Myometrial cell (primary cell): ENCODE data around the gene DNASE1L2. TPM values are rescaled to one million over a fixed set of nuclear protein-coding genes. Genes with fewer than 3 reads are reported as not detected.

Experiments used
- total RNA-seq: library from RNA; depleted of rRNA; stranded (reverse); fragments of >200 nt; gene quantifications from 2 replicates; pipeline ENCODE4 v1.2.3, GENCODE V29; 2015

DNASE1L2 gene
- total RNA-seq: 0.18 and 5.5 TPM in 2 replicates

DNA sequence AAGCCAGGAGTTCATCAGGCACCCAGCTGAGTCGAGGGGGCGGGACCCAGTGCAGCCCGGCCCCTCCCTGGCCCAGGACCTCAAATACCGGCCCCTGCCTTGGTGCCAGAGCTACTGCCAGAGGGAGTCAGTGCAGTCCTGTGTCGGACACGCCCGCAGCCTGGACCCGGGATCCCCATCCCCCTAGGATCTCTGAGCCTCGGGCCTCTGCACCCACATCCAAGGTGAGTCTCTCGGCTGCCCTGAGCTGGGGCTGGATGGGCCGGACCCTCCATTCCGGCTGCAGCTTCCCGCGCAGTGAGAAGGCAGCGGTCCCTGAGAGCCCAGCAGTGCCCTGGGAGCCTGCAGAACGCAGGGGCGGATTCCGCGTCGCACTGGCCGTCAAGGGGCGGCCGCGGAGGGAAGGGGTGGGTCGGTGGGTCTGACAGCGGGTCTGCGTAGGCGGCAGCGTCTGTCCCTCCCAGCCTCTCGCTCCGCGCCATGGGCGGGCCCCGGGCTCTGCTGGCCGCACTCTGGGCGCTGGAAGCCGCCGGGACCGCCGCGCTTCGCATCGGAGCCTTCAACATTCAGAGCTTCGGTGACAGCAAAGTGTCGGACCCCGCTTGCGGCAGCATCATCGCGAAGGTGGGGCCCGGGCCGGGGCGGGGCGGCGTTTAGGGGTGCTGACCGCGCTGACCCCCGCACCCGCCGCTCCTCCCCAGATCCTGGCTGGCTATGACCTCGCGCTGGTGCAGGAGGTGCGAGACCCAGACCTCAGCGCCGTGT lies at the start of gene DNASE1L2:
TSS of gene DNASE1L2 (plus strand) at position 108 of the 765 bp plus-strand sequence. CDS start at position 481, 373 bp downstream.

GRCh38 chr16:2196162-2196980 lies 39.9 kb upstream of the DNASE1L2 start, which contains the start of gene CASKIN1:
CASKIN1 (minus strand) TSS chr16:2196605; CDS start chr16:2196432, 173 bp downstream.

DNA sequence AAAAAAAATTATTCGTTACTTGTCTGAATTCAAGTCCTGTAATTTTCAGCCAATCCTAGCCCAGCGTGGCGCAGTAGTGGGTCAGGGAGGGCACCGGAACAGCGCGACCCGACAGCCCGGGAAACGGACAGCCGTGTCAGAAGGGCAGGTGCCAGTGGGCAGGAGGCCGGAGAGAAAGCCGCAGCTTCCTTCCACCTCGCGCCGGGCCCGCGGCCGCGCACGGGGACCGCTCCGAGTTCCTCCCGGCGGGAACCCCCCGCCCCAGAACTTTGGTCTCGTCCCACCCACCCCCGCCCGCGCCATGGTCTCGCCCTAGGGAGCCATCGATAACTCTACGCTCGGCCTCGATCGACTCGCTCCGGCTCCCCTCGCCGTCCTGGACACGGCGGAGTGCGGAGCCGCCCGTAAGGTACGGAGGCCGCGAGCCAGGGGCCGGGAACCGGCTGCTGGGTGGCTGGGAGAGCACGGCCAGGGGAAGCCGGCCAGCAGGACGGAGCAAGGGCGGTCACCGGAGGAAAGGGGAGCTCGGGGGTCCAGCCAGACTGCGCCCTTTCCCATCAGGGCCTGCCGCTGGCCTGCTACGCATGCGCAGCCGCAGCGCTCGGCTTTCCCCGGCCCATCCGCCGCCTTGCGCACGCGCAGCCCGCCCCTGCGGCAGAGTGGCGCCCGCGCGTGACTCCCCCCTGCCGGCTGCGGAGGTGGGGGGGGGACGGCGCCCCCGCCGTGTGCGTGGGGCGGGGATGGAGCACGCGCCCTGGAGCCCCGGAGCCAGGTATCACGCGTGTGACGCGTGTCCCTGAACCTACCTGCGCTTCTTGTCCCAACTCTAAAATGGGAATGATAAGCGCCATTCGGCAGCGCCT lies 30.9 kb upstream of the DNASE1L2 start, which contains the start of gene MLST8:
TSS of gene MLST8 (plus strand) at position 351 of the 863 bp plus-strand sequence. CDS start 632 bp downstream, outside the sequence.

GRCh38 chr16:2210386-2211365 lies 25.6 kb upstream of the DNASE1L2 start, which contains the start of gene BRICD5:
BRICD5 (minus strand) TSS chr16:2210863; CDS start chr16:2210833, 30 bp downstream.

GRCh38 chr16:2214719-2214968 lies 21.6 kb upstream of the DNASE1L2 start, which contains the start of gene PGP:
PGP (minus strand) TSS chr16:2214840; CDS start chr16:2214777, 63 bp downstream.

DNA sequence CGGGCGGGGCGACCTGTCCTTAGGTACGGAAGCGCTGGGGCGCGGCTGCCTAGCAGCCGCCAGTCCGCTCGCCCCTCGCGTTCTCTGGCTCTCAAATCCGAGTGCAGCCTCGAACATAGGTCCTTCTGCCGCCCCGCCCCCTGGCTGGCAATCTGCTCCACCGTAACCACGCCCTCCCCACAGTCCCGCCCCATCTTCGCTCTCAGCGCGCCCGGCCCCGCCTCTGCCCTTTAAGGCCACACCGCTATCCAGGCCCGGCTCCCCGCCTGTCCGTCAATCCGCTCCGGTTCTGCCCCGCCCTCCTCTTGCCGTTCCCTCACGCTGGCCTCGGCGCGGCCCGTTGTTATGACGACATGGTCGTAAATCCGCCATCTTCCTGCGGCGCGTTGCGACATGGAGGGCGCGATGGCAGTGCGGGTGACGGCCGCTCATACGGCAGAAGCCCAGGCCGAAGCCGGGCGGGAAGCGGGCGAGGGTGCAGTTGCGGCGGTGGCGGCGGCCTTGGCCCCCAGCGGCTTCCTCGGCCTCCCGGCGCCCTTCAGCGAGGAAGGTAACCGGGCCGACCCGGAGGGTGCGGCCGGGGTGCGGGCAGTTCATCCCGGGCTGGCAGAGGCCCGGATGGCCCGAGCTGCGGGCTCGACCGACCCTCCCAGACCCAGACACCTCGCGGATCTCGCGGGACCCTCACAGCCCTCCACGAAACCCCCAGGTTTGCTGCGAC lies 12.9 kb upstream of the DNASE1L2 start, which contains the start of gene E4F1:
TSS of gene E4F1 (plus strand) at position 371 of the 721 bp plus-strand sequence. CDS start at position 394, 23 bp downstream.

DNA sequence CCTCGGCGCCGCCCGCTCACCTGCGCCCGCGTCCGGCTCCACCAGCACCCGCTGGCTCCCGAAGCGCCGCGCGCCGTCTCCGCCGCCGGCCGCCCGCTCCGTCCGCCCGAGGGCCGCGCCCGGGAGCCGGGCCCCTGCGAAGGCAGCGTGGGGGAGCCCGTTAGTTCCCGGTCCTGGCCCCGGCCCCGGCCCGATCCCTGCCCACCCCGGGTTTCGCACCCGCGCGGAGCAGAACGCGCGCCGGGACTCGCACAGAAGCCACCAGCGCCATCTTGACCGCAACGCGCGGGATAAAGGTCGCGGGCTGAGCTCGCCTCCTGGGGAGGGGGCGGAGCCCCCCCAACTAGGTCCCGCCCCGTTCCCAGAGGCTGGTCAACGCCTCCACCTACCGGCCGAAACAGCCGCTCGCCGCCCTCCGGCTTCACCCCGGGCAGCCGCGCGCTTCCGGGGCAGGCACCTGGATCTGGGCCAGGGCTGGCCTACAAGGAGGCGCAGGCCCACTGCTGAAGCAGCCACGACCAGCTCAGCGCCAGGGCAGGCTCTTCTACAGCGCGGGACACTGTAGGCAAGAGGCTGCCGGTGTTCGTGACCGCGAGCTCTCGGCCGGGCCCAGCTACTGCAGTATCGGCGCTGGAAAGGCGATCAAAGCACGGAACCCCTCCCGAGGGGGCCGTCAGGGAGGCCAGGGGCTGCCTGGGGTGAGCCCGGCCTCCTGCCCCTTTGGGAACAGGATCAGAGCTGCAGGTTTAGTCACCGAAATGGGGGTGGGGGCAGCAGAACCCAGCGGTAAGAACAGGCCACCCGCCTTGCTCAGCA lies 15.3 kb downstream of the DNASE1L2 start, which contains the start of gene ECI1:
TSS of gene ECI1 (minus strand) at position 292 of the 816 bp plus-strand sequence. CDS start at position 271, 21 bp downstream.

GRCh38 chr16:2267913-2268666 lies 31.8 kb downstream of the DNASE1L2 start, which contains the start of gene RNPS1:
RNPS1 (minus strand) TSS chr16:2268126; CDS start chr16:2264643, 3,483 bp downstream.

Other genes starting within 250 kb of the DNASE1L2 start
- 1.1 and 4.6 TPM in 2 replicates for gene SYNGR3, start 246.5 kb upstream of the DNASE1L2 start, total RNA-seq
- gene ZNF598, start 226.6 kb upstream of the DNASE1L2 start, total RNA-seq: 41.8 and 43.2 TPM in 2 replicates
- 1.4 and 4.3 TPM in 2 replicates for gene NPW, start 216.7 kb upstream of the DNASE1L2 start, total RNA-seq
- 62.9 and 94.0 TPM in 2 replicates for gene NHERF2, start 209.5 kb upstream of the DNASE1L2 start, total RNA-seq
- 27.6 and 51.3 TPM in 2 replicates for gene NTHL1, start 188.6 kb upstream of the DNASE1L2 start, total RNA-seq
- 30.8 and 63.1 TPM in 2 replicates for gene TSC2, start 188.5 kb upstream of the DNASE1L2 start, total RNA-seq
- 109 and 147 TPM in 2 replicates for gene PKD1, start 100.5 kb upstream of the DNASE1L2 start, total RNA-seq
- 1.4 and 2.3 TPM in 2 replicates for gene RAB26, start 87.8 kb upstream of the DNASE1L2 start, total RNA-seq
- gene TRAF7, start 80.7 kb upstream of the DNASE1L2 start, total RNA-seq: 84.5 and 106 TPM in 2 replicates
- gene CASKIN1, start 39.8 kb upstream of the DNASE1L2 start, total RNA-seq: 0.18 TPM in 1 of 2 replicates, not detected in the other
- gene MLST8, start 31.0 kb upstream of the DNASE1L2 start, total RNA-seq: 42.9 and 54.2 TPM in 2 replicates
- under 0.01 and 2.3 TPM in 2 replicates for gene BRICD5, start 25.6 kb upstream of the DNASE1L2 start, total RNA-seq
- gene PGP, start 21.6 kb upstream of the DNASE1L2 start, total RNA-seq: 25.7 and 29.1 TPM in 2 replicates
- gene E4F1, start 12.9 kb upstream of the DNASE1L2 start, total RNA-seq: 24.5 and 26.2 TPM in 2 replicates
- gene ECI1, start 15.1 kb downstream of the DNASE1L2 start, total RNA-seq: 51.6 and 62.3 TPM in 2 replicates
- gene RNPS1, start 31.7 kb downstream of the DNASE1L2 start, total RNA-seq: 136 and 148 TPM in 2 replicates
- gene ABCA3, start 104.3 kb downstream of the DNASE1L2 start, total RNA-seq: 0.18 TPM in 1 of 2 replicates, not detected in the other
- gene CCNF, start 193.0 kb downstream of the DNASE1L2 start, total RNA-seq: 23.4 and 25.2 TPM in 2 replicates
- gene TEDC2, start 223.7 kb downstream of the DNASE1L2 start, total RNA-seq: 10.8 and 28.8 TPM in 2 replicates
- gene NTN3, start 234.9 kb downstream of the DNASE1L2 start, total RNA-seq: 0.35 TPM in 1 of 2 replicates, not detected in the other
- gene TBC1D24, start 238.7 kb downstream of the DNASE1L2 start, total RNA-seq: 13.8 and 15.6 TPM in 2 replicates